Aorta (tissue), 5 donors: ENCODE results near the gene SLC15A3. TPM values are rescaled to one million over a fixed set of nuclear protein-coding genes. Genes with fewer than 3 reads are reported as not detected.

Experiments used
- ATAC-seq: fragments of 200-7000 bp; cut with Tn5 transposase; one replicate; pipeline ENCODE4 v1.9.1; 2022; ENCODE audit warnings: moderate library complexity; ENCODE audit not compliant: low FRiP score
- DNase-seq, 2 donors: peaks; one replicate each; pipeline ENCODE4 v3.0.0-alpha.2; 2020
- H3K27ac ChIP-seq, 2 donors: one replicate each; pipeline ENCODE4 v1.5.1; 2013; ENCODE audit warnings: low read length in 2 of 2, mild to moderate bottlenecking in 2 of 2, moderate library complexity in 2 of 2, control low read depth in 1 of 2, inconsistent platforms in 1 of 2, low read depth in 1 of 2
- H3K27me3 ChIP-seq, 2 donors: one replicate each; pipeline ENCODE4 v1.6.1; 2013; ENCODE audit warnings: control low read depth in 1 of 2, low read length in 1 of 2, mild to moderate bottlenecking in 1 of 2, moderate library complexity in 1 of 2; ENCODE audit not compliant: insufficient read depth in 2 of 2, control insufficient read depth in 1 of 2
- H3K36me3 ChIP-seq, 2 donors: one replicate each; pipeline ENCODE4 v1.6.1; 2013; ENCODE audit warnings: control low read depth in 1 of 2, low read length in 1 of 2, mild to moderate bottlenecking in 1 of 2; ENCODE audit not compliant: insufficient read depth in 2 of 2, control insufficient read depth in 1 of 2
- H3K4me1 ChIP-seq, 2 donors: one replicate each; pipeline ENCODE4 v1.6.1; 2013; ENCODE audit warnings: low read length in 2 of 2, control low read depth in 1 of 2, mild to moderate bottlenecking in 1 of 2, moderate library complexity in 1 of 2; ENCODE audit not compliant: insufficient read depth in 2 of 2, control insufficient read depth in 1 of 2
- H3K4me3 ChIP-seq, 2 donors: one replicate each; pipeline ENCODE4 v1.5.1; 2013; ENCODE audit warnings: low read length in 2 of 2, control low read depth in 1 of 2, mild to moderate bottlenecking in 1 of 2
- H3K9me3 ChIP-seq: one replicate; pipeline ENCODE4 v1.6.1; 2013; ENCODE audit warnings: mild to moderate bottlenecking, low read length; ENCODE audit not compliant: control insufficient read depth
- WGBS, 2 donors: extraction: QIAGEN DNeasy Blood & Tissue Kit; methylation state at CpG; one replicate each; pipeline ENCODE4 v1.1.7; 2013; 5-methylcytosine and 5-hydroxymethylcytosine counted together
- intact Hi-C, 2 donors: fragments of 100-400 bp; cut with DNase I; formaldehyde crosslinking; loops; one replicate each; pipeline versions ENCODE4 v1.14.2 to v1.15.0; 2022
- polyA plus RNA-seq, 2 donors: library from polyadenylated mRNA; stranded (reverse); fragments of 200-250 nt; gene quantifications; one replicate each; pipeline ENCODE4 v1.2.3, GENCODE V29; 2013
- total RNA-seq, 2 donors: library from RNA; stranded (reverse); fragmentation: NEBNext Ultra II Directional; extraction: Animal tissue kit (Norgen Biotek cat#: 25700); gene quantifications; one replicate each; pipeline ENCODE4 v1.2.1, GENCODE V29; 2021
- donor health status: healthy with polysubstance abuse.
- donor health status: Bipolar disorder and iron deficiency.
- donor health status: DM: no; HTN: no; CAD: no.
- donor health status: DM: no; HTN: no; CAD: no.
- donor health status: DM: yes; HTN: yes; CAD: no.

The SLC15A3 gene
- total and polyA plus RNA-seq, 4 donors = 21.2 to 47.8 (median 35.9) TPM

DNA sequence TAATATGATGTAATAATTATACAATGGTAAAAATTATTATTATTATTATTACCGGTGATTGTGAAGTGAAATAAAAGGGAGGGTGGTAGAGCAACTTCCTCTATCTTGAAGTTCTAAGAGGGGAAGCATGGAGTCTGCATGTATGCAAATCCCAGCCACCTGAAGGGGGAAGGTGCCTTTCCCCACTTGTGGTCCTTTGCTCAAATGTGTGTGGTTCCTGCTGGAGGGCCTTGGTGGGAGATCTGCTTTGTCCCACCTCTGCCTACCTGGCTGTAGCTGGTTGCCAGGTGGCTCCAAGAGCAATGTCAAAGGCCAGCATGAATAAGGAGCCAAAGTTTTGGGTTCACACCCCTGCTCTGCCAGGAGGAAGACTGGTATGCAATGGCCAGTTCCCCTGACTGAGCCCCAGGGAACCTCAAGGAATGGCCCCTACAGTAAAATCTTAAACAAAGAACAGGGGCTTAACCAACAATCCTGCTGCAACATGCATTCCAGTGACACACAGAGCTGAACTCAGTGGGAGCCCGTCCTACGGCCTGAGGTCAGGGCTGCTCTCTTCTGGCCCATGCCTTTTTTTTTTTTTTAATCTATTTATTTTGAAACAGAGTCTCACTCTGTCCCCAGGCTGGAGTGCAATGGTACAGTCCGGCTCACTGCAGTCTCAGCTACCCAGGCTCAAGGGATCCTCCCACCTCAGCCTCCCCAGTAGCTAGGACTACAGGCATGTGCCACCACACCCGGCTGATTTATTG is 19.2 kb downstream of the SLC15A3 start:
- intact Hi-C loops = no loop called here
- DNase-seq (no peak), ATAC-seq (no peak)
- Histone ChIP-seq H3K27me3 (no peaks in the 10 kb centered on the region), H3K36me3 (no peaks in the 10 kb centered on the region), H3K4me3 (no peak overlapping the region), H3K4me1 (no peaks in the 10 kb centered on the region), H3K27ac (no peak overlapping the region), H3K9me3 (no peaks in the 10 kb centered on the region)
- WGBS, 2 donors = 78% methylated on average over 5 of the region's 5 CpGs

- ATAC-seq = no peak
- H3K4me1 ChIP-seq = no peaks in the 10 kb centered on the region
- intact Hi-C loops = no loop called here
- H3K4me3 ChIP-seq = no peak overlapping the region
- H3K9me3 ChIP-seq = no peaks in the 10 kb centered on the region
- 88 to 89% methylated on average over 9 of the region's 9 CpGs for WGBS, 2 donors
- no peak for DNase-seq
- no peaks in the 10 kb centered on the region for H3K27me3 ChIP-seq
- no peaks in the 10 kb centered on the region for H3K36me3 ChIP-seq
- no peak overlapping the region for H3K27ac ChIP-seq
These were observed 20.1 kb downstream of the SLC15A3 start for GRCh38 chr11:60931917-60932316.

- DNase-seq = no peak
- Histone ChIP-seq H3K27ac (no peak overlapping the region), H3K4me3 (no peak overlapping the region), H3K36me3 (no peaks in the 10 kb centered on the region), H3K4me1 (no peaks in the 10 kb centered on the region), H3K27me3 (no peaks in the 10 kb centered on the region), H3K9me3 (no peaks in the 10 kb centered on the region)
- intact Hi-C loops = no loop called here
- WGBS, 2 donors = 93 to 94% methylated on average over 4 of the region's 4 CpGs
- ATAC-seq = no peak
These were observed 21.6 kb downstream of the SLC15A3 start for GRCh38 chr11:60930394-60930793.

DNA sequence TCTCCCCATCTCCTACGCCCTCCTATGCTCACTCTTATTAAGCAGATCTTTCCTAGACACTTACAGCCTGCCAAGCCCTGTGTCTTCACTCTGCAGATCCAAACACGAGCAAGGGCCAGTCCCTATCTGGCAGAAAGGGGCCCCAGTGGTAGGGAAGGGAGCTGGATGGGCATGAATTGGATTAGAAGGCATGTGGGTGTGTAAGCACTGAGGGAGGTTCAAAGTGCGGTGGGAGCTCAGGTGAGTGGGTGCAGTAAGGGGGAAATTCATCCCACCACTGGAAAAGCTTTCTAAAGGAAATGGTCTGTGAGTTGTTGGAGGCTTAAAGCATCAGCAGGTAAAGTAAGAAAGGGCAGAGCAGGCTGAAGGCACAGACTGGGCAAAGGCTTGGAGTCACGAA is 22.2 kb downstream of the SLC15A3 start:
- H3K27ac ChIP-seq = no peak overlapping the region
- H3K27me3 ChIP-seq = no peaks in the 10 kb centered on the region
- no peaks in the 10 kb centered on the region for H3K4me1 ChIP-seq
- H3K36me3 ChIP-seq = no peaks in the 10 kb centered on the region
- no peaks in the 10 kb centered on the region for H3K9me3 ChIP-seq
- no peak overlapping the region for H3K4me3 ChIP-seq
- DNase-seq = no peak
- ATAC-seq = no peak
- intact Hi-C loops = no loop called here
- WGBS, 2 donors = 83 to 85% methylated on average over 4 of the region's 4 CpGs

DNA sequence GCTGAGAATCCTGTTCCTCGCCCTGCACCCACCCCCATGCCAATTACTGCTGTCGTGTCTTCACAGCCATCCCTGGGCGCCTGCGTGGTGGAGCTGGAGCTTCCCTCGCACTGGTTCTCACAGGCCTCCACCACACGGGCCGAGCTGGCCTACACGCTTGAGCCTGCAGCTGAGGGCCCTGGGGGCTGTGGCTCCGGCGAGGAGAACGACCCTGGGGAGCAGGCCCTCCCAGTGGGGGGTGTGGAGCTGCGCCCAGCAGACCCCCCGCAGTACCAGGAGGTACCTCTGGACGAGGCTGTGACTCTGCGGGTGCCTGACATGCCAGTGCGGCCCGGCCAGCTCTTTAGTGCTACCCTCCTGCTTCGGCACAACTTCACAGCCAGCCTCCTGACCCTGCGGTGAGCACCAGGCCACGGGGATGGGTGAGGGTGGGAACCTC is 23.4 kb downstream of the SLC15A3 start:
- no peak for ATAC-seq
- H3K27ac ChIP-seq = no peak overlapping the region
- WGBS, 2 donors = 92% methylated on average over 20 of the region's 20 CpGs
- intact Hi-C loops = no loop called here
- H3K4me1 ChIP-seq = no peaks in the 10 kb centered on the region
- no peaks in the 10 kb centered on the region for H3K36me3 ChIP-seq
- H3K9me3 ChIP-seq = no peaks in the 10 kb centered on the region
- H3K4me3 ChIP-seq = no peak overlapping the region
- no peak for DNase-seq
- no peaks in the 10 kb centered on the region for H3K27me3 ChIP-seq

DNA sequence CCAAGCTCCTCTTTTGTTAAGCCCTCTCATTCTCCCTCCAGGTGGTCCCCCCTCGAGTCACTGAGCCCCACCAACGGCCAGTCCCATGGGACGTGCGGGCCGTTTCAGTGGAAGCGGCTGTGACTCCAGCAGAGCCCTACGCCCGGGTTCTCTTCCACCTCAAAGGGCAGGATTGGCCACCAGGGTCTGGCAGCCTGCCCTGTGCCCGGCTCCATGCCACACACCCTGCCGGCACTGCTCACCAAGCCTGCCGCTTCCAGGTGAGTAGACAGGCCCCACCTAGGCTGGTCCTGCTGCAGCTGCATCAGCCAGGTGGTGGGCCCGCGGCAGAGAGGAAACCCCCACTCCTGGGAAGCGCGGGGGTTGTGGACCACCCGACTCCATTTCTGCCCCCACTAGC is 24.4 kb downstream of the SLC15A3 start:
- 85% methylated on average over 16 of the region's 16 CpGs for WGBS, 2 donors

GRCh38 chr11:60927061-60927592 is 24.8 kb downstream of the SLC15A3 start:
- WGBS, 2 donors = 90 to 92% methylated on average over 8 of the region's 8 CpGs
- no peak for ATAC-seq
- Histone ChIP-seq H3K27me3 (no peaks in the 10 kb centered on the region), H3K4me3 (no peak overlapping the region), H3K36me3 (peaks cover 0 to 5% of the 10 kb centered on the region in 2 donors), H3K4me1 (no peaks in the 10 kb centered on the region), H3K27ac (no peak overlapping the region), H3K9me3 (no peaks in the 10 kb centered on the region)
- intact Hi-C loops = no loop called here
- DNase-seq = no peak

More for the DNA sequence above, 24.4 kb downstream of the SLC15A3 start:
- intact Hi-C loops = no loop called here
- ATAC-seq (no peak), DNase-seq (no peak)
- H3K9me3 ChIP-seq = no peaks in the 10 kb centered on the region
- H3K27ac ChIP-seq = no peak overlapping the region
- H3K27me3 ChIP-seq = no peaks in the 10 kb centered on the region
- no peak overlapping the region for H3K4me3 ChIP-seq
- no peaks in the 10 kb centered on the region for H3K4me1 ChIP-seq
- H3K36me3 ChIP-seq = peaks cover 0 to 4% of the 10 kb centered on the region in 2 donors

GRCh38 chr11:60926500-60926899 is 25.5 kb downstream of the SLC15A3 start:
- 94 to 95% methylated on average over 8 of the region's 8 CpGs for WGBS, 2 donors
- H3K9me3 ChIP-seq = no peaks in the 10 kb centered on the region
- no peak for DNase-seq
- peaks cover 0 to 9% of the 10 kb centered on the region in 2 donors for H3K36me3 ChIP-seq
- H3K27ac ChIP-seq = no peak overlapping the region
- ATAC-seq = no peak
- no peak overlapping the region for H3K4me3 ChIP-seq
- H3K4me1 ChIP-seq = no peaks in the 10 kb centered on the region
- intact Hi-C loops = no loop called here
- H3K27me3 ChIP-seq = no peaks in the 10 kb centered on the region

DNA sequence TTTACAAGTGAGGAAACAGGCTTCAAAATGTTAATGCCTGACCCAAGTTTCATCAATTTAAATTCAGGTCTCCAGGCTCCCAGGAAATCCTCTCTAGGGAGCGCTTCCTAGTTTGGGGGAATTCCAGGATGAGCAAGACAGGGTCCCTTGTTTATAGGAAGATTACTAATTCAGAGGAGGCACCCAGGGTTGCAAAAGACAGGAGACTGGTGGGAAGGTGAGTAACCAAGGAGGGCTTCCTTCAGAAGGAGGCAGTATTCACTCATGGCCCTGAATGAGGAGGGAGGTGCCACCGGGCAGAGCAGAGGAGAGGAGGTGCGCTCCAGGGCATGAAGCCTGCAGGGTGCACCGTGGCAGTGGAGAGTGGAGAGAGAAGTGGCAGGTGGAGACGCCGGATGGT is 26.1 kb downstream of the SLC15A3 start:
- ATAC-seq = no peak

More for the DNA sequence above, 26.1 kb downstream of the SLC15A3 start:
- 80 to 85% methylated on average over 6 of the region's 6 CpGs for WGBS, 2 donors
- intact Hi-C loops = no loop called here
- no peaks in the 10 kb centered on the region for H3K9me3 ChIP-seq
- no peak overlapping the region for H3K4me3 ChIP-seq
- no peaks in the 10 kb centered on the region for H3K4me1 ChIP-seq
- H3K36me3 ChIP-seq = peaks cover 0 to 12% of the 10 kb centered on the region in 2 donors
- DNase-seq = no peak
- H3K27me3 ChIP-seq = no peaks in the 10 kb centered on the region
- H3K27ac ChIP-seq = no peak overlapping the region
